ENCODE results near the gene BMPR1B. TPM values are rescaled to one million over a fixed set of nuclear protein-coding genes. Genes with fewer than 3 reads are reported as not detected.

BMPR1B gene
- total RNA-seq, 1 experiment from 2014 or later, result 0.62 TPM

DNA sequence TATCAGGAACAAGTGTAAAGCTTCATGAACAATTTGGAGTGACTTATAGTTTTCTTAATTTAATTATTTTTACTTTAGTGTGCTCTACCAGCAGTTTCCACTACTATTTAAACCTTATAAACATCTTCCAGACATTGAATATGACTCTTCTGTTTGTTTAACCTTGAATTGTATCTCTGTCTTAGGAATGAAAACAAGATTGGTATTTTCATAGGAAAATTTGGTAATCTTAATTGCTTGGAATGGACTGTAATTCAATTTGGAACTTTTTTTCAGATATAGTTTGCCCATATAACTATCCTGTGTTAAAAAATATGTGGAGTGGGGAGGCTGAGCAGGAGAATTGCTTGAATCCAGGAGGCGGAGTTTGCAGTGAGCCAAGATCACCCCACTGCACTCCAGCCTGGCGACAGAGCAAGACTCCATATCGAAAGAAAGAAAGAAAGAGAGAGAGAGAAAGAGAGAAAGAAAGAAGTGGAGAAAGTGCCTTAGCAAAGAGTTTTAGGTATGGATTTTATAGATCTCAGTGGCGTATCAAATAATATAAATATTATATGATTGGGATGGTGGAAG lies 242.4 kb downstream of the BMPR1B start:
- no TSS peak for BruUV-seq (replicated peaks)
- TF ChIP-seq SIN3A (IDR thresholded peaks at IDR 0.05; ENCODE audit: borderline replicate concordance, insufficient read depth, low read depth, low read length) (no peak), POLR2AphosphoS5 (IDR thresholded peaks at IDR 0.05; ENCODE audit: low read depth, low read length) (no peak), TCF7L2 (IDR thresholded peaks at IDR 0.05; ENCODE audit: low read depth, low read length) (no peak)
- TF ChIP-seq, protein P1, sequence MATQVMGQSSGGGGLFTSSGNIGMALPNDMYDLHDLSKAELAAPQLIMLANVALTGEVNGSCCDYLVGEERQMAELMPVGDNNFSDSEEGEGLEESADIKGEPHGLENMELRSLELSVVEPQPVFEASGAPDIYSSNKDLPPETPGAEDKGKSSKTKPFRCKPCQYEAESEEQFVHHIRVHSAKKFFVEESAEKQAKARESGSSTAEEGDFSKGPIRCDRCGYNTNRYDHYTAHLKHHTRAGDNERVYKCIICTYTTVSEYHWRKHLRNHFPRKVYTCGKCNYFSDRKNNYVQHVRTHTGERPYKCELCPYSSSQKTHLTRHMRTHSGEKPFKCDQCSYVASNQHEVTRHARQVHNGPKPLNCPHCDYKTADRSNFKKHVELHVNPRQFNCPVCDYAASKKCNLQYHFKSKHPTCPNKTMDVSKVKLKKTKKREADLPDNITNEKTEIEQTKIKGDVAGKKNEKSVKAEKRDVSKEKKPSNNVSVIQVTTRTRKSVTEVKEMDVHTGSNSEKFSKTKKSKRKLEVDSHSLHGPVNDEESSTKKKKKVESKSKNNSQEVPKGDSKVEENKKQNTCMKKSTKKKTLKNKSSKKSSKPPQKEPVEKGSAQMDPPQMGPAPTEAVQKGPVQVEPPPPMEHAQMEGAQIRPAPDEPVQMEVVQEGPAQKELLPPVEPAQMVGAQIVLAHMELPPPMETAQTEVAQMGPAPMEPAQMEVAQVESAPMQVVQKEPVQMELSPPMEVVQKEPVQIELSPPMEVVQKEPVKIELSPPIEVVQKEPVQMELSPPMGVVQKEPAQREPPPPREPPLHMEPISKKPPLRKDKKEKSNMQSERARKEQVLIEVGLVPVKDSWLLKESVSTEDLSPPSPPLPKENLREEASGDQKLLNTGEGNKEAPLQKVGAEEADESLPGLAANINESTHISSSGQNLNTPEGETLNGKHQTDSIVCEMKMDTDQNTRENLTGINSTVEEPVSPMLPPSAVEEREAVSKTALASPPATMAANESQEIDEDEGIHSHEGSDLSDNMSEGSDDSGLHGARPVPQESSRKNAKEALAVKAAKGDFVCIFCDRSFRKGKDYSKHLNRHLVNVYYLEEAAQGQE (IDR thresholded peaks at IDR 0.05; ENCODE audit: insufficient read depth in 1 of 2, low read depth in 2 of 2, low read length in 1 of 2), result no peak
- TF ChIP-seq, protein P2, sequence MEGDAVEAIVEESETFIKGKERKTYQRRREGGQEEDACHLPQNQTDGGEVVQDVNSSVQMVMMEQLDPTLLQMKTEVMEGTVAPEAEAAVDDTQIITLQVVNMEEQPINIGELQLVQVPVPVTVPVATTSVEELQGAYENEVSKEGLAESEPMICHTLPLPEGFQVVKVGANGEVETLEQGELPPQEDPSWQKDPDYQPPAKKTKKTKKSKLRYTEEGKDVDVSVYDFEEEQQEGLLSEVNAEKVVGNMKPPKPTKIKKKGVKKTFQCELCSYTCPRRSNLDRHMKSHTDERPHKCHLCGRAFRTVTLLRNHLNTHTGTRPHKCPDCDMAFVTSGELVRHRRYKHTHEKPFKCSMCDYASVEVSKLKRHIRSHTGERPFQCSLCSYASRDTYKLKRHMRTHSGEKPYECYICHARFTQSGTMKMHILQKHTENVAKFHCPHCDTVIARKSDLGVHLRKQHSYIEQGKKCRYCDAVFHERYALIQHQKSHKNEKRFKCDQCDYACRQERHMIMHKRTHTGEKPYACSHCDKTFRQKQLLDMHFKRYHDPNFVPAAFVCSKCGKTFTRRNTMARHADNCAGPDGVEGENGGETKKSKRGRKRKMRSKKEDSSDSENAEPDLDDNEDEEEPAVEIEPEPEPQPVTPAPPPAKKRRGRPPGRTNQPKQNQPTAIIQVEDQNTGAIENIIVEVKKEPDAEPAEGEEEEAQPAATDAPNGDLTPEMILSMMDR (IDR thresholded peaks at IDR 0.05), result no peak
- Histone ChIP-seq H3K36me3 (ENCODE audit: control insufficient read depth, insufficient read depth, low read length) (no peaks in the 10 kb centered on the region), H3K4me1 (ENCODE audit: control insufficient read depth, insufficient read depth, low read length) (no peaks in the 10 kb centered on the region), H3K27me3 (ENCODE audit: control insufficient read depth, insufficient read depth, low read length) (no peaks in the 10 kb centered on the region), H3K9me3 (ENCODE audit: control insufficient read depth, insufficient read depth, low read depth, low read length) (no peaks in the 10 kb centered on the region), H3K27ac (ENCODE audit: low read length) (no peak overlapping the region), H3K4me3 (ENCODE audit: low read depth in 2 of 2, low read length in 2 of 2) (no peak overlapping the region)
- POLR2A ChIA-PET, result no interaction called here
- intact Hi-C loops (cut with micrococcal nuclease; ENCODE audit: unreplicated experiment), result no loop called here
- DNase-seq (ENCODE audit: low read depth, low spot score) (no peak), ATAC-seq (no peak)
- in situ Hi-C loops (cut with HindIII; ENCODE audit: low pct_unique_long_range_greater_than_20kb, low sequenced_read_pairs), result no loop called here
- CTCF ChIA-PET, result no interaction called here

DNA sequence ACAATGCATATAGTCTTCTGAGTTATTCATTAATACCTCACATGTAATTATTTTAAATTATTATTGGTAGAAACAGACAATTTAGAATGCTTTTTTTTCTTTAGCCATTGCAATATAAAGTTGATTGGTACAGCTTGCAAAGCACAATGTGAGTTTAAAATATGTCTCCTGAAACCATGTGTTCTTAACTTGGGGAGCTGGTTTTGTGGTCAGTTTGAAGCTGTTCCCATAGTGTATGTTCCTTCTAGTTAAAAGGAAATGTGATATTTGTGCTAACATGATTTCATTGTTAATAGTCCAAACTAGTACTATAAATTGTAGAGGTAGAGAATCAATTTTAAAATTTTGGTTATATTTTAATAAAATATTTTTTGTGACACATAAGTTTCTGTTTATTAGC lies 247.2 kb downstream of the BMPR1B start:
- BruUV-seq (replicated peaks), result no TSS peak

More for the DNA sequence above, 247.2 kb downstream of the BMPR1B start:
- ATAC-seq, result no peak
- DNase-seq (ENCODE audit: low read depth, low spot score), result no peak
- H3K4me1 ChIP-seq (ENCODE audit: control insufficient read depth, insufficient read depth, low read length), result no peaks in the 10 kb centered on the region
- H3K9me3 ChIP-seq (ENCODE audit: control insufficient read depth, insufficient read depth, low read depth, low read length), result no peaks in the 10 kb centered on the region
- in situ Hi-C loops (cut with HindIII; ENCODE audit: low pct_unique_long_range_greater_than_20kb, low sequenced_read_pairs) (no loop called here), intact Hi-C loops (cut with micrococcal nuclease; ENCODE audit: unreplicated experiment) (no loop called here)
- H3K27ac ChIP-seq (ENCODE audit: low read length), result no peak overlapping the region
- ChIA-PET CTCF (no interaction called here), POLR2A (no interaction called here)
- H3K4me3 ChIP-seq (ENCODE audit: low read depth in 2 of 2, low read length in 2 of 2), result no peak overlapping the region
- H3K27me3 ChIP-seq (ENCODE audit: control insufficient read depth, insufficient read depth, low read length), result no peaks in the 10 kb centered on the region
- TF ChIP-seq TCF7L2 (IDR thresholded peaks at IDR 0.05; ENCODE audit: low read depth, low read length) (no peak), POLR2AphosphoS5 (IDR thresholded peaks at IDR 0.05; ENCODE audit: low read depth, low read length) (no peak), SIN3A (IDR thresholded peaks at IDR 0.05; ENCODE audit: borderline replicate concordance, insufficient read depth, low read depth, low read length) (no peak)
- TF ChIP-seq, protein P2 (IDR thresholded peaks at IDR 0.05), result no peak
- TF ChIP-seq, protein P1 (IDR thresholded peaks at IDR 0.05; ENCODE audit: insufficient read depth in 1 of 2, low read depth in 2 of 2, low read length in 1 of 2), result no peak
- no peaks in the 10 kb centered on the region for H3K36me3 ChIP-seq (ENCODE audit: control insufficient read depth, insufficient read depth, low read length)
